Colonic mucosa (tissue), 4 donors: ENCODE results near the gene PTPDC1. TPM values are rescaled to one million over a fixed set of nuclear protein-coding genes. Genes with fewer than 3 reads are reported as not detected.

Source experiments
- DNase-seq: peaks from one replicate; pipeline ENCODE4 v3.0.0-alpha.2; 2020
- H3K27ac ChIP-seq: fragments of 200-600 bp; one replicate; pipeline ENCODE4 v1.8.0; 2021
- H3K27me3 ChIP-seq: fragments of 200-600 bp; one replicate; pipeline ENCODE4 v1.8.0; 2021
- H3K36me3 ChIP-seq: fragments of 200-600 bp; one replicate; pipeline ENCODE4 v1.8.0; 2021
- H3K4me1 ChIP-seq: fragments of 200-600 bp; one replicate; pipeline ENCODE4 v1.8.0; 2021; ENCODE audit warnings: mild to moderate bottlenecking
- H3K4me3 ChIP-seq: fragments of 200-600 bp; one replicate; pipeline ENCODE4 v1.8.0; 2021
- H3K9ac ChIP-seq, 2 donors: one replicate each; pipeline ENCODE4 v1.7.0; 2013; ENCODE audit warnings: control low read depth in 2 of 2, low read depth in 2 of 2, low read length in 2 of 2
- H3K9me3 ChIP-seq: fragments of 200-600 bp; one replicate; pipeline ENCODE4 v1.8.0; 2021
- intact Hi-C: fragments of 100-400 bp; cut with DNase I; formaldehyde crosslinking; loops from one replicate; pipeline ENCODE4 v1.14.1; 2022
- total RNA-seq, 2 donors: library from RNA; stranded (reverse); fragmentation: NEBNext Ultra II Directional in 1 of 2; extraction: Animal tissue kit (Norgen Biotek cat#: 25700) in 1 of 2; gene quantifications; one replicate each; pipeline ENCODE4 v1.2.1, GENCODE V29; 2021
- TF ChIP-seq, protein P1 (sequence below): fragments of 200-600 bp; IDR thresholded peaks from one replicate; pipeline ENCODE4 v1.8.0; 2022; ENCODE audit warnings: antibody characterized with exemption, mild to moderate bottlenecking
- donor health status: healthy.
- donor health status: DM: no; HTN: no; CAD: no.
- donor health status: DM: no; HTN: no; CAD: no.

The PTPDC1 gene
- total RNA-seq, 2 donors from 2014 or later: 5.4 TPM

DNA sequence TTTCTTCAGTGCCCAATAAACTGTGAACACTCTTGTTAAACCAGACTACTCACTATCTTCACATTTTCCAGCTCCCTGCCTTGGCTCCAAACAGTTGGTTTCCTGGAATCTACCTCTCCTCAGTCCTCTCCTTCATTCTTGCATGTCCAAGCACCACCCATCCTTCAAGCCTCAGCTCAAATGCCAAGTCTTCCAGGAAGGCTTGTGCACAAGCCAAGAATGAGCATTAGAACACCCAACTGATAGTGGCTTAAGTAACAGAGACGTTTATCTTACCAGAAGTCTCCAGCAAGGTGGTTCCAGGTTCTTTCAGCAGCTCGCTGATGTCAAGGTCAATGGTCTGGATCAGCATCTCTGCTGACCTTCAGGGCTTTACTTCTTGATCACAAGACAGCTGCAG is 60.1 kb downstream of the PTPDC1 start:
- intact Hi-C loops: no loop called here
- Histone ChIP-seq H3K27me3 (no peaks in the 10 kb centered on the region), H3K27ac (no peak overlapping the region), H3K9ac (no peak overlapping the region), H3K9me3 (no peaks in the 10 kb centered on the region), H3K4me1 (no peaks in the 10 kb centered on the region), H3K36me3 (no peaks in the 10 kb centered on the region), H3K4me3 (no peak overlapping the region)
- no peak for DNase-seq
- TF ChIP-seq, protein P1, sequence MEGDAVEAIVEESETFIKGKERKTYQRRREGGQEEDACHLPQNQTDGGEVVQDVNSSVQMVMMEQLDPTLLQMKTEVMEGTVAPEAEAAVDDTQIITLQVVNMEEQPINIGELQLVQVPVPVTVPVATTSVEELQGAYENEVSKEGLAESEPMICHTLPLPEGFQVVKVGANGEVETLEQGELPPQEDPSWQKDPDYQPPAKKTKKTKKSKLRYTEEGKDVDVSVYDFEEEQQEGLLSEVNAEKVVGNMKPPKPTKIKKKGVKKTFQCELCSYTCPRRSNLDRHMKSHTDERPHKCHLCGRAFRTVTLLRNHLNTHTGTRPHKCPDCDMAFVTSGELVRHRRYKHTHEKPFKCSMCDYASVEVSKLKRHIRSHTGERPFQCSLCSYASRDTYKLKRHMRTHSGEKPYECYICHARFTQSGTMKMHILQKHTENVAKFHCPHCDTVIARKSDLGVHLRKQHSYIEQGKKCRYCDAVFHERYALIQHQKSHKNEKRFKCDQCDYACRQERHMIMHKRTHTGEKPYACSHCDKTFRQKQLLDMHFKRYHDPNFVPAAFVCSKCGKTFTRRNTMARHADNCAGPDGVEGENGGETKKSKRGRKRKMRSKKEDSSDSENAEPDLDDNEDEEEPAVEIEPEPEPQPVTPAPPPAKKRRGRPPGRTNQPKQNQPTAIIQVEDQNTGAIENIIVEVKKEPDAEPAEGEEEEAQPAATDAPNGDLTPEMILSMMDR: no peak

- TF ChIP-seq, protein P1: no peak
These were observed 61.4 kb downstream of the PTPDC1 start for GRCh38 chr9:94145640-94146039.

GRCh38 chr9:94147776-94148175 is 63.5 kb downstream of the PTPDC1 start:
- TF ChIP-seq, protein P1: no peak
- DNase-seq: no peak
- H3K27ac ChIP-seq: no peak overlapping the region
- intact Hi-C loops: no loop called here
- no peaks in the 10 kb centered on the region for H3K27me3 ChIP-seq
- H3K9ac ChIP-seq: no peak overlapping the region
- no peaks in the 10 kb centered on the region for H3K36me3 ChIP-seq
- no peak overlapping the region for H3K4me3 ChIP-seq
- H3K9me3 ChIP-seq: no peaks in the 10 kb centered on the region
- no peaks in the 10 kb centered on the region for H3K4me1 ChIP-seq

More at GRCh38 chr9:94145640-94146039, 61.4 kb downstream of the PTPDC1 start:
- H3K27me3 ChIP-seq: no peaks in the 10 kb centered on the region
- no peak overlapping the region for H3K9ac ChIP-seq
- no peak for DNase-seq
- H3K36me3 ChIP-seq: no peaks in the 10 kb centered on the region
- no peaks in the 10 kb centered on the region for H3K9me3 ChIP-seq
- H3K4me3 ChIP-seq: no peak overlapping the region
- no peaks in the 10 kb centered on the region for H3K4me1 ChIP-seq
- H3K27ac ChIP-seq: no peak overlapping the region
- intact Hi-C loops: no loop called here

GRCh38 chr9:94148419-94148818 is 64.2 kb downstream of the PTPDC1 start:
- Histone ChIP-seq H3K36me3 (no peaks in the 10 kb centered on the region), H3K9me3 (no peaks in the 10 kb centered on the region), H3K27me3 (no peaks in the 10 kb centered on the region), H3K4me1 (no peaks in the 10 kb centered on the region), H3K27ac (no peak overlapping the region), H3K9ac (no peak overlapping the region), H3K4me3 (no peak overlapping the region)
- DNase-seq: no peak
- TF ChIP-seq, protein P1: no peak
- intact Hi-C loops: no loop called here

- Histone ChIP-seq H3K36me3 (no peaks in the 10 kb centered on the region), H3K27me3 (no peaks in the 10 kb centered on the region), H3K27ac (no peak overlapping the region), H3K4me1 (no peaks in the 10 kb centered on the region), H3K4me3 (no peak overlapping the region), H3K9me3 (no peaks in the 10 kb centered on the region), H3K9ac (no peak overlapping the region)
- DNase-seq: no peak
- intact Hi-C loops: no loop called here
- TF ChIP-seq, protein P1: no peak
These were observed 65.4 kb downstream of the PTPDC1 start for GRCh38 chr9:94149696-94150095.
